ENCODE measurements around the gene SH3BP5.

Gene SH3BP5

DNA sequence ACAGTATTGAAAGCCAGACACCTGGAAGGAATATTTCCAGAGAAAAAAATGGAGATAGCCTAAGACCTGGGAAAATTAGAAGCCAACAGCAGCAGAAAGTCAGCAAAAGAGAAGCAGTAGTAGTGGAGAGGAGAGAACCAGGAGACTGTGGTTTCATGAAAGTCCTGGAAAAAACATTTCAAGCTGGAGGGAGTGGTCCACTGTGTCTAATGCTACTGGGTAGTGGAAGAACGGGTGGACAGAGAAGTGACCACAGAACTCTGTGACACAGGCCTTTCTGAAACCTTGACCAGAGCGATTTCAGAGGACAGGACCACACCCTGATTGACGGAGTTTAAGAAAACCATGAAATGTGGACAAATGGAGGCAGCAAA, 15.3 kb upstream of the SH3BP5 start:
- no peak overlapping the region for H3K4me3 ChIP-seq (ENCODE audit: low read depth, low read length)

- no peak overlapping the region for H3K4me3 ChIP-seq (ENCODE audit: low read depth, low read length)
Measured at GRCh38 chr3:15347063-15347736, 14.8 kb upstream of the SH3BP5 start.

DNA sequence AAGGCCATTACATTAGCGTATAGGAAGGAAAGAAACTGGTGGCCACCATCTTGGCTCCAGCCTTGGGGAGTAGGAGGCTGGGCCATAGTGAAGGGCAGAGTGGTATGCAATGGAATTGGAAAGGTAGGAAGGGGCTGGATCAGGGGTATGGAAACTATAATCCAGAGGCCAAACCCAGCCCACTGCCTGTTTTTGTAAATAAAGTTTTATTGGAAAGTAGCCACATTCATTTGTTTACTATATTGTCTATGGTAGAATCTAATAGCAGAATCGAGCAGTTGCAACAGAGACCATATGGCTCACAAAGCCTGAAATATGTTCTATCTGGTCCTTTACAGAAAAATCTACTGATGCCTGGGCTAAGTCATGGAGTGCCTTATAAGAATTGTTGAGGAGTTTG, 14.1 kb upstream of the SH3BP5 start:
- H3K4me3 ChIP-seq (ENCODE audit: low read depth, low read length), result no peak overlapping the region

DNA sequence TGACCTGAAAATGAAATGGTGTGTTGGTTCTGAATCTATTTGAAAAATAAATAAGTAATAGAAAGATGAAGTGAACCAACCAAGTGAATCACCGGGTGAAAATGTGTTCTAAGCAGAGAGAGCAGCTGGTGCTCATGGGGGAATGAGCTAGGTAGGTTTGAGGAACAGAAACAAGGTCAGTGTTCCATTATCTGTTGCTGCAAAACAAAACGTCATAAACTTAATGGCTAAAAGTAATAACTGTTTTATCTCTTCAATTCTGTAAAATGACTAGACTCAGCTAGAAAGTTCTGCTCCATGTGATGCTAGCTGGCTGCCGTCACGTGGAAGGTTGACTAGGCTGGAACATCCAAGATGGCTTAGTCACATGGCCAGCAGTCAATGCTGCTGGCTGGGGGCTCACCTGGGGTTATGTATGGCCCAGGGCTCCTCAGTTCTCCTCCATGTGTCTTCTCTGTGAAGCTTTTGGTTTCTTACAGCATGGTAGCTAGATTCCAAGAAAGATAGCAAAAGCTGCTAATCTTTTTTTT, 13.3 kb upstream of the SH3BP5 start:
- H3K4me3 ChIP-seq (ENCODE audit: low read depth, low read length), result no peak overlapping the region

- no peak overlapping the region for H3K4me3 ChIP-seq (ENCODE audit: low read depth, low read length)
Measured at GRCh38 chr3:15345066-15345607, 12.8 kb upstream of the SH3BP5 start.

- H3K4me3 ChIP-seq (ENCODE audit: low read depth, low read length), result no peak overlapping the region
Measured at GRCh38 chr3:15342945-15343344, 10.6 kb upstream of the SH3BP5 start.

DNA sequence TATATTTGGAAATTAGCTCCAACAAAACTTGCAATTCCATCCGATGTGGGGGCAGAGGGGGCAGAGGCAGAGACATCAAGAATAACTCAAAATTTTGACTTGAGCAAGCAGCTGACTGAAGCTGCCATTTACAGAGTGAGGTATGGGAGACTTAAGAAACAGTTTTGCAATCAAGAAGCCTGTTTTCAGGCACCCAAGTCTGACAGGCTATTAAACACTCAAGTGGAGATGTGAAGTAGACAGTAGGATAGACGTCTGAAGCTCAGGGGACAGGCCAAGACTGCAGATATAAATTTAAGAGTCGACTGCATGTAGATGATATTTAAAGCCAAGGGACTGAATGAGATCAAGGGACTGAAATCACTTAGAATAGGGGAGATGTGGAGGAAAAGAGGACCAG, 9.9 kb upstream of the SH3BP5 start:
- H3K4me3 ChIP-seq (ENCODE audit: low read depth, low read length), result no peak overlapping the region

GRCh38 chr3:15341030-15341726, 8.8 kb upstream of the SH3BP5 start:
- no peak overlapping the region for H3K4me3 ChIP-seq (ENCODE audit: low read depth, low read length)

DNA sequence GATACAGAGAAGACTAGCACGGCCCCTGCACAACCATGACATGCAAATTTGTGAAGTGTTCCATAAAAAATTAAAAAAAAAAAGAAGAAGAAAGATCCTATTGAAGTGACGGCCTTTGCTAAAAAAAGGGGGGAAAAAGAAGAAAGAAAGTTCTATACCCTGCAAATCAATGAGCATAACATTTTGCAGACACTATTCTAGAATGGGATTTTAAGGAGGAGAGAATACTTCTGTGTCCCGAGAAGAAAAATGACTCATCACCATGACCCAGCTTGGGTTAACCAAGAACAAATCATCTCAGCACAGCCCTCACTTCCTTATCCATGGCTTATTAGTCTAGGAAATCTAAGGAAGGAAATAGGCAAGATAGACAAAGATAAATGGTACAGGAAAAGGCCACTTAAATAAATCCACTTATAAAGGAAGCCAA, 7.4 kb upstream of the SH3BP5 start:
- H3K4me3 ChIP-seq (ENCODE audit: low read depth, low read length), result no peak overlapping the region

DNA sequence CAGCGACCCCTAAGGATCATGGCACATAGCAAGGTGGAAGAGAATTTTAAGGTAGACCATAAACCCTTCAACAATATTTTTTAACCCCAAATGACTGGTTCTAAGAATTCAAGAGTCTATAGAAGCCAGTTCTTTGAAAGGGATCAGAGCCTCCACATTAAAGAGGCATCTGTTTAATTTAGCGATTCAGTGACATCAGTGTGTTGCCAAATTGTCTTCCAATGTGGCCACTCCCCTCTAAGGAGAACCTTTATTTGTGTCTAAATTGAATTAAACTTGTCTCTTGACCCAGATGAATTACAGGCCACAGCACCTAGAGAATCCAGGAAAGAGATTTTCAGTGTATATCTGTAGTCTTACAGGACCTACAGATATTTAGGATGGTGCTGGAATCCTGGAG, 6.6 kb upstream of the SH3BP5 start:
- no peak overlapping the region for H3K4me3 ChIP-seq (ENCODE audit: low read depth, low read length)

- no peak overlapping the region for H3K4me3 ChIP-seq (ENCODE audit: low read depth, low read length)
Measured at GRCh38 chr3:15337963-15338362, 5.6 kb upstream of the SH3BP5 start.

GRCh38 chr3:15336057-15336456, 3.7 kb upstream of the SH3BP5 start:
- H3K4me3 ChIP-seq (ENCODE audit: low read depth, low read length), result no peak overlapping the region

DNA sequence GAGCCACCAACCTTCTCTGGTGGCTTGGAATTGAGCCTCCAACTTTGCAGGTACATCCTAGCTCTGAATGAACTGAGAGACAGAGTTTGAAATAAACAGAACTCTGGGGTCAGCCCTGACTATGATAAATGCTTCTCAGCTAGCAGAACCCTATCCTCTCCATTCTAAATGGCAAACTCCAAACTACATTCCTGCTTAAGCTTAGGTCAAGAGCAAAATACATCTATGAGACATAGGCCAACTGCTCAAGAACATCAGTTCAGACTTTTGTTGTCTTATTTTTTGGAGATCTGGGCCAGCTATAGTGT, 1.5 kb upstream of the SH3BP5 start:
- H3K4me3 ChIP-seq (ENCODE audit: low read depth, low read length), result no peak overlapping the region

DNA sequence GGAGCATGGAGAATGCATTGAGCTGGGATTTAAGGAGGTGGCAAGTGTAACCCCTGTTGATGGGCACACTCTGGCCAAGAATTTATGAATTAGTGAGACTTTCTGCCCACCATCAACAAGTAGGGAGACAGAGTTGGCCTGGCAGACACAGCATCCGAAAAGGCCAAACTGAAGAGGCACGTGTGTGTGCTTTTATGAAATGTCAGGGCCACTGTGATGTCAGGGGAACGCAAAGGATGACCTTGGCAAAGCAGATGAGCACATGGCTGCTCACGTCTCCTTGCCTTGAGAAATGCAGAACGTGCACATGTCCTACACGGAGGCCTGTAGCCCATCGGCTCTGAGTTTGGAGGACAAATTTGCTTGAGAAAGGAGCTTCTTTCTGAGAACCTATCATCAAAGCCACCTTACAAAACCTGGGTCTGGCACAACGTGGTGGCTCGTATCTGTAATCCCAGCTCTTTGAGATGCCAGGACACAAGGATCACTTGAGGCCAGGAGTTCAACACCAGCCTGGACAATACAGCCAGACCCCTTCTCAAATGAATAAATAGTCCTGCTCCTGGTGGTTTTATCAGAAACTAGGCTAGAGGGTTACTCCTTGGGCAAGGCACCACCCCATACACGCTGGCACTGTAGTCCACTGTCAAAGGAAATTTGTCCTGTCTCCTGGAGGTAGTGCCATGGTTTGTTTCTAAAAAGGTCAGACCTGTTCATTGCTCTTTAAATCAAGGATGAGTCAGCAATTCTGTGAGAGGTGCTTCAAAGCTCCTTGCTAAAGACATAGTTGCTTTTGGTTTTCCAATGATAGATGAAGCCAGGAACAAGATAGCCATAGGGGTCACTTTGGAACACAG, 941 bp upstream of the SH3BP5 start:
- H3K4me3 ChIP-seq (ENCODE audit: low read depth, low read length), result peak overlapping the region; percentile 89

DNA sequence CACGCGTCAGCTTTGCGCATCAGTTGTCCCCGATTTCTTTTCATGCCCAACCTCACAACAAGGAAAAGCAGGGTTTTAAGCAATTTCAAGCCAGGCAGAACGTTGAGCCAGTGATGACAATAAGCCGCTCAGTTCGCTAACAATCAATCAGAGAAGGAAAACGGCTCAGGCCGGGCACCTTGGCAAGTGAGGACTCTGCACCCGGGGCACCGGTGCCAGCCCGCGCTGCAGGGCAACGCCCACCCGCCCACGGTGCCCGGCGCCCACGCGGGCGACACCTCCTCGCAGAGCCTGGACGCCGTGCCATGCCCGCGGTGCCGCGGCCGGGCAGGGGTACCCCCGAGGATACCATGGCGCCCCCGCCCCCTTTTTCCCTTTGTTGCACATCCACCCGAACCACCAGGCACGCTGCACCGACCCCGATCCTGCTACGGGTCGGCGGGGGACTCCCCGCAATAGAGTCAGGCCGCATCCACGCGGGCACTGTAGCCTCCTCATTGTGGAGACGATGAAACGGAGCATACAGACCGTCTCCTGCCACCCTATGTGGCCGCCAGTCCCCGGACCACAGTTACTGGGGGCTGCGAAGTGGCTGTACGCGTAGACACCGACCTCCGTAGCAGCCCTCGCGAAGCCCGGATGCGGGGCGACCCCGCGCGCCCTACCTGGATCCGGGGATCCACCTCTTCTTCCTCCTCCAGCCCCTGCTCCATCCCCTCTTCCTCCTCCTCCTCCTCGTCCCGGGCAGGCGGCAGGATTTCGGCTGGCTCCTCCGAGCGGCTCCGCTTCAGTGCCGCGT, 581 bp downstream of the SH3BP5 start:
- peak overlapping the region; percentile 89 for H3K4me3 ChIP-seq (ENCODE audit: low read depth, low read length)

- H3K4me3 ChIP-seq (ENCODE audit: low read depth, low read length), result peak overlapping the region; percentile 89
Measured at GRCh38 chr3:15331072-15331605, 1.2 kb downstream of the SH3BP5 start.

DNA sequence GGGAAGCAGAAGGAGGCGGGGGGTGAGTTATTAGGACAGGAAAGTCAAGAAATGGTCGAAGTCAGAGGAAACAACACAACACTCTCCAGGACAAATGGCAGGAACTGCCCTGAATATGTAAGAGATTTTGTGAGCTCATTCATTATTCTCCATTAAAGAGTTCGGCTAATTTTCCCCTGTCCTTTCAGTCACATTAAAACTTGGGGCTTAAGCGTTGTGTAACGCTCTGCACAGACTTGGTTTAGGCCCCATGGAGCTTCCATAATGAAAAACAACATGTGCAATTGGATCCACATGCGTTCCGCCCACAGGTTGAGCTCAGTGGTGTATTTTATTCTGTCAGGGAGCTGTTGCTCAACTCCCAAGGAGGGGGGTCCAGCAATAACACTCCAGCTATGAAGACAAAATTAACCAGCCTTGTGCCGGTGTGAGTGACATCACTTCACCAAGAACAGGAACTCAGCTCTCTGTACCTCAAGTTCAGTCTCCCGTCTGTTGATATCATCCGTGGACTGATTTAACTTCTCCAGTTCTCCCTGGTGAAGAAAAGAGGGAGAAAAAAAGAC, 2.3 kb downstream of the SH3BP5 start:
- no peak overlapping the region for H3K4me3 ChIP-seq (ENCODE audit: low read depth, low read length)

GRCh38 chr3:15329046-15330005, 3.1 kb downstream of the SH3BP5 start:
- no peak overlapping the region for H3K4me3 ChIP-seq (ENCODE audit: low read depth, low read length)

- no peak overlapping the region for H3K4me3 ChIP-seq (ENCODE audit: low read depth, low read length)
Measured at GRCh38 chr3:15327941-15328340, 4.4 kb downstream of the SH3BP5 start.
